OCI-LY3 (cell line): ENCODE measurements around the gene MAP3K10.

Experiments
- H2AFZ ChIP-seq: fragments of 200-600, 300-600 bp; shearing (Covaris generic); 2 replicates; pipeline ENCODE4 v1.6.0; 2014; ENCODE audit warnings: antibody characterized with exemption, low read depth, low read length
- H3K27ac ChIP-seq: fragments of 200-600, 300-600 bp; sonication (generic); 2 replicates; pipeline ENCODE4 v1.5.1; 2014; ENCODE audit warnings: mild to moderate bottlenecking, low read length, moderate library complexity, mixed read lengths
- H3K27me3 ChIP-seq: fragments of 200-600, 300-600 bp; sonication (generic); 2 replicates; pipeline ENCODE4 v1.6.1; 2014; ENCODE audit warnings: low read depth, low read length, mixed read lengths
- H3K36me3 ChIP-seq: fragments of 200-600, 300-600 bp; sonication (generic); replicated peaks from 2 replicates; pipeline ENCODE3; 2014; ENCODE audit warnings: low read depth, low read length, mixed read lengths
- H3K4me1 ChIP-seq: fragments of 300-600, 200-600 bp; sonication (generic); 2 replicates; pipeline ENCODE4 v1.6.1; 2014; ENCODE audit warnings: low read length, mixed read lengths
- H3K4me2 ChIP-seq: fragments of 200-600, 300-600 bp; sonication (generic); 2 replicates; pipeline ENCODE4 v1.6.1; 2014; ENCODE audit warnings: low read length, mixed read lengths
- H3K4me3 ChIP-seq: fragments of 300-600, 200-600 bp; sonication (generic); 2 replicates; pipeline ENCODE4 v1.5.1; 2014; ENCODE audit warnings: antibody characterized with exemption, mild to moderate bottlenecking, low read length, moderate library complexity
- H3K79me2 ChIP-seq: fragments of 300-600, 200-600 bp; shearing (Covaris generic); 2 replicates; pipeline ENCODE4 v1.6.1; 2014; ENCODE audit warnings: mild to moderate bottlenecking, low read length, mixed read lengths
- H3K9ac ChIP-seq: fragments of 300-600, 200-600 bp; shearing (Covaris generic); 2 replicates; pipeline ENCODE4 v1.6.0; 2014; ENCODE audit warnings: mild to moderate bottlenecking, low read length, moderate library complexity
- H3K9me3 ChIP-seq: fragments of 200-600, 300-600 bp; shearing (Covaris generic); 2 replicates; pipeline ENCODE4 v1.6.1; 2014; ENCODE audit warnings: low read length, mixed read lengths; ENCODE audit not compliant: insufficient read depth
- H4K20me1 ChIP-seq: fragments of 200-600, 300-600 bp; sonication (generic); 2 replicates; pipeline ENCODE4 v1.6.1; 2016; ENCODE audit warnings: low read length, mixed read lengths; ENCODE audit not compliant: insufficient read depth
- CTCF ChIP-seq: fragments of 200-600, 300-600 bp; sonication (generic); IDR thresholded peaks from 2 replicates; pipeline ENCODE4 v1.5.1; 2014; ENCODE audit warnings: antibody characterized with exemption, low read length, low read depth
- EZH2phosphoT487 ChIP-seq: fragments of 200-600 bp; shearing (Covaris generic); IDR thresholded peaks from 2 replicates; pipeline ENCODE4 v1.6.1; 2018; ENCODE audit warnings: antibody characterized with exemption, mixed run types, low read depth

MAP3K10 gene

DNA sequence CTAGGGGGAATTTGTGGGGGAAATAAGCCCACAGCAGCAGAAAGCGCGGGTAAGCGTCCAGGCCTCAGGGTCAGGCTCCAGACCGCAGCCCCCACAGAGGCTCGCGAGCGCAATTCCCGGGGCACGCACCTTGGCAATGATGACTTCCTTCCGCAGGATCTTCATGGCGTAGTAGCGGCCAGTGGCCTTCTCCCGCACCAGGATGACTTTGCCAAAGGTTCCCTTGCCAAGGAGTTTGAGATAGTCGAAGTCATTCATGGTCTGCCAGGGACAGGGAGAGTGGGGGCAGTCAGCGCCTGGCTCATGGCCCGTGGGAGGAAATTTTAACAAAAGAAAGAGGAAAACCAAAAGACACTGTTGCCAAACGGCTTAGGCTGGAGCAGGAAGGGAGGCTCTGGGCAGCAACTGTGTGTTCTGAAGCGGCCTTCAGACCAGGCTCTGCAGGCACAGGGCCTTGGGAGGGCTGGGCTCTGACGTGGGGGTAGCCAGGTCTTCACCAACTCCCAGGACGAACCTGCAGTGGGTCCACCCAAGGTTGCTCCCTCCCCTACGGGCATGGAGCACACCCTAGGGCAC is 50.7 kb downstream of the MAP3K10 start:
- no peaks in the 10 kb centered on the region for H3K9me3 ChIP-seq
- no peak overlapping the region for H3K4me2 ChIP-seq
- no peaks in the 10 kb centered on the region for H3K79me2 ChIP-seq
- H4K20me1 ChIP-seq: peaks cover 10% of the 10 kb centered on the region; the same call in 1 of the 2 replicates
- H3K4me1 ChIP-seq: no peaks in the 10 kb centered on the region
- no peak overlapping the region for H2AFZ ChIP-seq
- no peak overlapping the region for H3K4me3 ChIP-seq
- H3K27me3 ChIP-seq: no peaks in the 10 kb centered on the region
- H3K9ac ChIP-seq: no peak overlapping the region
- H3K27ac ChIP-seq: no peak overlapping the region
- peaks cover 38% of the 10 kb centered on the region for H3K36me3 ChIP-seq
- TF ChIP-seq CTCF: no peak
- TF ChIP-seq EZH2phosphoT487: no peak

DNA sequence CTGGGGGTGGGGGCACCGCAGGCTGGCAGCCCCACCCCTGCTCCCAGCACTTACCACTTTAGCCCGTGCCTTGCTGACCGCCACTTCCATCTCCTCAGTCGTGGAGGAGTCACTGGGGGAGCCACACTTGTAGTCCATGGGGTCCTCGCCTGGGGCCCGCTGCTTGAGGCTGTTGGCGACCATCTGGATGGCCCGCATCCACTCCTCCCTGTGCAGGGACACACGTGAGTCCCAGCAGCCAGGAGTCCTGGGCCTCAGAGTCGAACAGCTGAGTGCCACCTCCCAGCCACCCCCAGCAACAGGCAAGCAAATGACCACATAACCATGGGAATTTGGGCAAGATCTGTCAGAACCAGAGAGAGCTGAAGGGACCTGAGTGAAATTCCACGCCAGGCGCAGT is 51.3 kb downstream of the MAP3K10 start:
- TF ChIP-seq EZH2phosphoT487 (no peak), CTCF (no peak)

GRCh38 chr19:40243181-40243580 is 52.0 kb downstream of the MAP3K10 start:
- H3K9ac ChIP-seq: no peak overlapping the region
- H3K9me3 ChIP-seq: no peaks in the 10 kb centered on the region
- peaks cover 18% of the 10 kb centered on the region; the same call in 1 of the 2 replicates for H4K20me1 ChIP-seq
- H3K36me3 ChIP-seq: peaks cover 31% of the 10 kb centered on the region
- H3K4me1 ChIP-seq: no peaks in the 10 kb centered on the region
- H2AFZ ChIP-seq: no peak overlapping the region
- TF ChIP-seq CTCF (no peak), EZH2phosphoT487 (no peak)
- H3K4me3 ChIP-seq: no peak overlapping the region
- no peaks in the 10 kb centered on the region for H3K27me3 ChIP-seq
- no peak overlapping the region for H3K4me2 ChIP-seq
- no peak overlapping the region for H3K27ac ChIP-seq
- H3K79me2 ChIP-seq: no peaks in the 10 kb centered on the region

More for the DNA sequence above, 51.3 kb downstream of the MAP3K10 start:
- no peaks in the 10 kb centered on the region for H3K9me3 ChIP-seq
- H3K27ac ChIP-seq: no peak overlapping the region
- H3K4me2 ChIP-seq: no peak overlapping the region
- H3K9ac ChIP-seq: no peak overlapping the region
- H3K4me1 ChIP-seq: no peaks in the 10 kb centered on the region
- no peaks in the 10 kb centered on the region for H3K79me2 ChIP-seq
- H2AFZ ChIP-seq: no peak overlapping the region
- no peaks in the 10 kb centered on the region for H3K27me3 ChIP-seq
- H4K20me1 ChIP-seq: peaks cover 11% of the 10 kb centered on the region; the same call in 1 of the 2 replicates
- H3K4me3 ChIP-seq: no peak overlapping the region
- peaks cover 36% of the 10 kb centered on the region for H3K36me3 ChIP-seq

DNA sequence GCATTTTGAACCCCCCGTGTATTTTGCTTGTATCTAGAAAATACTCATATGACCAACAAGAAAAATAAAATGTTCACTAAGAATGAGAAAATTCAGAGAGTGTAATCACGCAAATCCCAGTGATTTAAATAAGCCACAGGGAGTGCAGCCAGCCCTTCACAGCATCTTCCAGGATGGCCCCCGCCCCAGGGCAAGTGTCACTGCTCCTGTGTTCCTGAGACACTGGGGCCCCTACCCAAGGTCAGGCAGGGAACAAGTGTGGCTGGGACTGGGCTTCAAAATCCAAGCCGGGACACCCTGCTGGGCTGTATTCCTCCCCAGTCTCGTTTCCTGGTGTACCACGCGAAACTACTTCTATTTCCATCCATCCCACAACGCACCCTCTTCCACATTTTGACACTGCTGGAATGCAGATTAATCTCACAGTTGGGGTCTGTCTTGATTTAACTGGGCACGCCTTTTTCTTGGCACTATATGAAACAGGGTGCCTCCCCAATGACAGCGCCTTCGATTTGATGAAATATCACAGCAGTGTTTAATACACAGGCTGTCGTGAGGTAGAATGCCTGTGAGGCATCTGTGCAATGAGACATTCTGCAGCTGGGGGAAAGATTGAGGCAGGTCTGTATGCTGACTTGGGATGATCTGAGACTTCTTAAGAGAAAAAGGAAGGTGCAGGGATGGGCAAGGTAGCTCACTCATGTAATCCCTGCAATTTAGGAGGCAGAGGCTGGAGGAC is 53.5 kb downstream of the MAP3K10 start:
- no peaks in the 10 kb centered on the region for H3K79me2 ChIP-seq
- peaks cover 22% of the 10 kb centered on the region; the same call in 1 of the 2 replicates for H4K20me1 ChIP-seq
- H3K9ac ChIP-seq: no peak overlapping the region
- no peaks in the 10 kb centered on the region for H3K27me3 ChIP-seq
- peaks cover 19% of the 10 kb centered on the region for H3K36me3 ChIP-seq
- TF ChIP-seq CTCF (no peak), EZH2phosphoT487 (no peak)
- H3K9me3 ChIP-seq: no peaks in the 10 kb centered on the region
- no peak overlapping the region for H2AFZ ChIP-seq
- H3K4me2 ChIP-seq: no peak overlapping the region
- H3K4me1 ChIP-seq: no peaks in the 10 kb centered on the region
- no peak overlapping the region for H3K27ac ChIP-seq
- no peak overlapping the region for H3K4me3 ChIP-seq
